ENCODE data around the gene PPP3R1.

Gene PPP3R1

DNA sequence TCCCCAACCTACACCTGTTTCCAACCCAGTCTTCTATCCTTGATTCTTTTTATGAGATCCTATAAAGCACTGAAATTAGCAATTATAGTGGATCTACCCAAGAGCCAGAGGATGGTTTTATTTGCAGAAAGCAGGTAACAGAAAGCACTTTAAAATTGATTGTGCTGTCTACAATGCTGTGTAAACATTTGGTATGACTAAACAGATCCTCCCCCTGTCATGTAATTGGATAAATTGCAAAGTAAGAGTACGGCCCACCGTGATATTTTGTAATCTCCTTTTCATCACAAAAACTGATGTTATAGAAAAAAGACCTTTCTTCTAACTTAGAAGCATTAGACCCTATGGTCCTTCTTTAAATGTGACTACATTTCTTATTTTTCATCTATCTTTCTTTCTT lies 11.3 kb upstream of the PPP3R1 start:
- no CpG with 5 or more reads among the region's 2 CpGs for WGBS (ENCODE audit: extremely low coverage, insufficient coverage, insufficient read length)
- H3K14ac ChIP-seq (ENCODE audit: low read length) = no peak overlapping the region
- no peaks in the 10 kb centered on the region for H3K36me3 ChIP-seq (ENCODE audit: control insufficient read depth in 1 of 2, insufficient read depth in 2 of 2, low read length in 2 of 2)

DNA sequence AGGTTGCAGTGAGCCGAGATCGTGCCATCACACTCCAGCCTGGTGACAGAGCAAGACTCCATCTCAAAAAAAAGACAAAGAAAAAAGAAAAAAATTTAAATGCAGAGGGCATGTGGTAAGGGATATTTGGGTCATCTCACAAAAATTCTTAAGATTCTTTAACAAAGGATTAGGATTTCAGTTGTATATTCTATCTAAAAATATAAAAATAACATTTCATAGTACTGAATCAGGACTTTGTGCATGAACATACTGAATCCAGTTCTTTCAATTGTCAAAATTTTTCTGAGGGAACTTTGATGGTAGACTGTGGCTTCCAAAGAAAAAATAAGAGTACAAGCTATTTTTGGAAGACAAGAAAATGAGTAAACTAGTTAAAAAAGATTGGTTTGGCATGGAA lies 6.5 kb upstream of the PPP3R1 start:
- Histone ChIP-seq H4K91ac (ENCODE audit: low read depth, low read length) (no peak overlapping the region), H4K12ac (ENCODE audit: low read depth, low read length) (no peak overlapping the region), H3K9ac (ENCODE audit: low read length) (no peak overlapping the region), H2AFZ (ENCODE audit: insufficient read depth, low read length, poor library complexity) (no peak overlapping the region), H3K4me1 (ENCODE audit: control insufficient read depth in 1 of 2, insufficient read depth in 2 of 2, low read length in 2 of 2) (no peaks in the 10 kb centered on the region), H3K4me2 (ENCODE audit: low read length) (no peak overlapping the region), H3K23ac (ENCODE audit: low read length) (no peak overlapping the region), H2BK120ac (ENCODE audit: insufficient read depth, low read length, poor library complexity) (no peak overlapping the region), H3K27me3 (ENCODE audit: insufficient read depth, low read length) (no peaks in the 10 kb centered on the region), H2BK12ac (ENCODE audit: low read length) (no peak overlapping the region), H3K9me3 (ENCODE audit: insufficient read depth, low read depth, low read length) (no peaks in the 10 kb centered on the region), H3K36me3 (ENCODE audit: control insufficient read depth in 1 of 2, insufficient read depth in 2 of 2, low read length in 2 of 2) (no peaks in the 10 kb centered on the region), H4K8ac (ENCODE audit: low read depth, low read length) (no peak overlapping the region), H3K14ac (ENCODE audit: low read length) (no peak overlapping the region), H3K4me3 (ENCODE audit: low read depth, low read length) (no peak overlapping the region), H3K27ac (ENCODE audit: low read depth, low read length) (no peak overlapping the region), H2BK5ac (ENCODE audit: low read depth, low read length, poor library complexity) (no peak overlapping the region), H3K79me2 (ENCODE audit: control insufficient read depth, insufficient read depth, low read length, poor library complexity) (no peaks in the 10 kb centered on the region), H3K79me1 (ENCODE audit: low read length) (no peaks in the 10 kb centered on the region), H2AK5ac (ENCODE audit: low read length) (no peak overlapping the region), H3K4ac (ENCODE audit: low read depth, low read length) (no peak overlapping the region), H3K18ac (ENCODE audit: low read length) (no peak overlapping the region)
- no peak for DNase-seq
- no CpG with 5 or more reads among the region's 2 CpGs for WGBS (ENCODE audit: extremely low coverage, insufficient coverage, insufficient read length)

More for the DNA sequence above, 11.3 kb upstream of the PPP3R1 start:
- Histone ChIP-seq H3K4me3 (ENCODE audit: low read depth, low read length) (no peak overlapping the region), H2BK12ac (ENCODE audit: low read length) (no peak overlapping the region), H3K79me1 (ENCODE audit: low read length) (no peaks in the 10 kb centered on the region), H2AFZ (ENCODE audit: insufficient read depth, low read length, poor library complexity) (no peak overlapping the region), H4K91ac (ENCODE audit: low read depth, low read length) (no peak overlapping the region), H3K4ac (ENCODE audit: low read depth, low read length) (no peak overlapping the region), H3K79me2 (ENCODE audit: control insufficient read depth, insufficient read depth, low read length, poor library complexity) (no peaks in the 10 kb centered on the region), H3K18ac (ENCODE audit: low read length) (no peak overlapping the region), H3K27me3 (ENCODE audit: insufficient read depth, low read length) (no peaks in the 10 kb centered on the region), H2BK5ac (ENCODE audit: low read depth, low read length, poor library complexity) (no peak overlapping the region), H3K9me3 (ENCODE audit: insufficient read depth, low read depth, low read length) (no peaks in the 10 kb centered on the region), H3K27ac (ENCODE audit: low read depth, low read length) (no peak overlapping the region), H4K12ac (ENCODE audit: low read depth, low read length) (no peak overlapping the region), H3K9ac (ENCODE audit: low read length) (no peak overlapping the region), H3K4me1 (ENCODE audit: control insufficient read depth in 1 of 2, insufficient read depth in 2 of 2, low read length in 2 of 2) (no peaks in the 10 kb centered on the region), H3K23ac (ENCODE audit: low read length) (no peak overlapping the region), H4K8ac (ENCODE audit: low read depth, low read length) (no peak overlapping the region), H3K4me2 (ENCODE audit: low read length) (no peak overlapping the region), H2BK120ac (ENCODE audit: insufficient read depth, low read length, poor library complexity) (no peak overlapping the region), H2AK5ac (ENCODE audit: low read length) (no peak overlapping the region)
- no peak for DNase-seq

GRCh38 chr2:68256093-68256450 lies 3.7 kb upstream of the PPP3R1 start:
- Histone ChIP-seq H2BK120ac (ENCODE audit: insufficient read depth, low read length, poor library complexity) (no peak overlapping the region), H3K27ac (ENCODE audit: low read depth, low read length) (no peak overlapping the region), H3K9me3 (ENCODE audit: insufficient read depth, low read depth, low read length) (peaks cover 2% of the 10 kb centered on the region), H3K27me3 (ENCODE audit: insufficient read depth, low read length) (no peaks in the 10 kb centered on the region), H3K9ac (ENCODE audit: low read length) (no peak overlapping the region), H4K12ac (ENCODE audit: low read depth, low read length) (no peak overlapping the region), H3K4ac (ENCODE audit: low read depth, low read length) (no peak overlapping the region), H3K36me3 (ENCODE audit: control insufficient read depth in 1 of 2, insufficient read depth in 2 of 2, low read length in 2 of 2) (no peaks in the 10 kb centered on the region), H3K4me1 (ENCODE audit: control insufficient read depth in 1 of 2, insufficient read depth in 2 of 2, low read length in 2 of 2) (no peaks in the 10 kb centered on the region), H3K18ac (ENCODE audit: low read length) (no peak overlapping the region), H3K23ac (ENCODE audit: low read length) (no peak overlapping the region), H2BK12ac (ENCODE audit: low read length) (no peak overlapping the region), H2AK5ac (ENCODE audit: low read length) (no peak overlapping the region), H2AFZ (ENCODE audit: insufficient read depth, low read length, poor library complexity) (no peak overlapping the region), H4K91ac (ENCODE audit: low read depth, low read length) (no peak overlapping the region), H3K4me3 (ENCODE audit: low read depth, low read length) (no peak overlapping the region), H4K8ac (ENCODE audit: low read depth, low read length) (no peak overlapping the region), H3K14ac (ENCODE audit: low read length) (no peak overlapping the region), H2BK5ac (ENCODE audit: low read depth, low read length, poor library complexity) (no peak overlapping the region), H3K79me1 (ENCODE audit: low read length) (peaks cover 15% of the 10 kb centered on the region), H3K4me2 (ENCODE audit: low read length) (no peak overlapping the region), H3K79me2 (ENCODE audit: control insufficient read depth, insufficient read depth, low read length, poor library complexity) (peaks cover 13% of the 10 kb centered on the region)
- no CpG with 5 or more reads among the region's 1 CpG for WGBS (ENCODE audit: extremely low coverage, insufficient coverage, insufficient read length)
- peak; percentile 89 to 95 for DNase-seq

GRCh38 chr2:68253219-68254068 lies 1.1 kb upstream of the PPP3R1 start:
- H3K4me1 ChIP-seq (ENCODE audit: control insufficient read depth in 1 of 2, insufficient read depth in 2 of 2, low read length in 2 of 2) = peaks cover 0 to 3% of the 10 kb centered on the region in 2 experiments
- H3K27ac ChIP-seq (ENCODE audit: low read depth, low read length) = peak overlapping the region; percentile 87
- no peak overlapping the region for H2BK12ac ChIP-seq (ENCODE audit: low read length)
- peak overlapping the region; percentile 2 for H3K4ac ChIP-seq (ENCODE audit: low read depth, low read length)
- peak overlapping the region; percentile 92 for H4K12ac ChIP-seq (ENCODE audit: low read depth, low read length)
- peak overlapping the region; percentile 99 for H3K9ac ChIP-seq (ENCODE audit: low read length)
- H3K14ac ChIP-seq (ENCODE audit: low read length) = peak overlapping the region; percentile 91
- peak overlapping the region; percentile 35 for H2BK120ac ChIP-seq (ENCODE audit: insufficient read depth, low read length, poor library complexity)
- DNase-seq = peak in 1 of 2 donors; percentile 24
- H2AK5ac ChIP-seq (ENCODE audit: low read length) = no peak overlapping the region
- H4K91ac ChIP-seq (ENCODE audit: low read depth, low read length) = peak overlapping the region; percentile 64
- no peak overlapping the region for H2BK5ac ChIP-seq (ENCODE audit: low read depth, low read length, poor library complexity)
- H4K8ac ChIP-seq (ENCODE audit: low read depth, low read length) = peak overlapping the region; percentile 98
- peak overlapping the region; percentile 12 for H2AFZ ChIP-seq (ENCODE audit: insufficient read depth, low read length, poor library complexity)
- H3K4me3 ChIP-seq (ENCODE audit: low read depth, low read length) = peak overlapping the region; percentile 93
- peak overlapping the region; percentile 95 for H3K18ac ChIP-seq (ENCODE audit: low read length)
- H3K9me3 ChIP-seq (ENCODE audit: insufficient read depth, low read depth, low read length) = peaks cover 2% of the 10 kb centered on the region
- H3K27me3 ChIP-seq (ENCODE audit: insufficient read depth, low read length) = no peaks in the 10 kb centered on the region
- no CpG with 5 or more reads among the region's 15 CpGs for WGBS (ENCODE audit: extremely low coverage, insufficient coverage, insufficient read length)
- H3K79me2 ChIP-seq (ENCODE audit: control insufficient read depth, insufficient read depth, low read length, poor library complexity) = peaks cover 13% of the 10 kb centered on the region
- peak overlapping the region; percentile 96 for H3K4me2 ChIP-seq (ENCODE audit: low read length)
- H3K23ac ChIP-seq (ENCODE audit: low read length) = no peak overlapping the region
- no peaks in the 10 kb centered on the region for H3K36me3 ChIP-seq (ENCODE audit: control insufficient read depth in 1 of 2, insufficient read depth in 2 of 2, low read length in 2 of 2)
- H3K79me1 ChIP-seq (ENCODE audit: low read length) = peaks cover 15% of the 10 kb centered on the region

Measured in trophoblast cell (in vitro differentiated cells and primary cell).